Astrocyte of the spinal cord (primary cell): ENCODE data around the gene FIGNL1.

Experiments
- DNase-seq: peaks from one replicate; pipeline ENCODE4 v3.0.0; 2011; ENCODE audit warnings: low read depth, low spot score
- H3K4me3 ChIP-seq: 2 replicates; pipeline ENCODE4 v1.5.1; 2011; ENCODE audit warnings: low read depth, mild to moderate bottlenecking, low read length, moderate library complexity
- CTCF ChIP-seq: IDR thresholded peaks from 2 replicates; pipeline ENCODE4 v1.5.1; 2012; ENCODE audit warnings: low read depth, mild to moderate bottlenecking, low read length, inconsistent platforms
- in situ Hi-C: cut with HindIII; loops from 2 replicates; pipeline ENCODE4 v1.10.0; 2017; ENCODE audit warnings: low sequenced_read_pairs

The FIGNL1 gene

DNA sequence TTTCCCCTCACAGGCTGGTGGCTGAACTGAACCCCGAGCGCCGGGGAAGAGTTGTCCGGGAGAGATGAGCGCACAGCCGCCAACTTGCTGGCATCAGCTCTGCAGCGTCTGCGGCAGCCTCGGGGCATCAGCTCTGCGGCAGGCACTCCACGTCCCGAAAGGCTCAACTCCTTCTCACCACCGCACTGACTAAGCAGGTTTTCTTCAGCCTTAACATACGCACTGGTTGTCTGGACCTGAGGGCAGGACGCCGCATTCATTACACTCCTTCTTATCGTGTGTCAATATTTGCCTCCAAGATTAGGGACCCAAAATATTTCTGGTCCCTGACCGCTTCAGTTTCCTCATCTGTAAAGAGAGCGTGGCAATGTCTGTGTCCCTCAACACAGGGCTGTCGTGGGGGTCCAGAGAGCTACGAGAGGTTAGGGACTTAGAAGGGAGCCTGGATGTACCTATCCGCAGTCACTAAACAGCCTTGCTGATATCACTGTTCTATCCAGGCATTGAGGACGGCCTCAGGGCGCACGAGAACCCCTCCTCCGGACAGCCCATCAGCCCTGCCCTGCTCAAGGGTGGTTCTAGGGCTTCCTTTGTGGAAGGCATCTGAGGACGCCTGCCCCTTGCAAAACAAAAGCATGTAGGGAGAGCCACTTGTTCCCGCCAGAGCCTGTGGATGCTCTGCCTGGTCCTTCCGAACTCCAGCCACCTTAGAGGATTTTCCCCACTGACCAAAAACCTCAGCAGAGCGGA lies 42.8 kb upstream of the FIGNL1 start:
- in situ Hi-C loops, result no loop called here
- H3K4me3 ChIP-seq, result no peak overlapping the region
- no peak for TF ChIP-seq CTCF
- DNase-seq, result no peak

DNA sequence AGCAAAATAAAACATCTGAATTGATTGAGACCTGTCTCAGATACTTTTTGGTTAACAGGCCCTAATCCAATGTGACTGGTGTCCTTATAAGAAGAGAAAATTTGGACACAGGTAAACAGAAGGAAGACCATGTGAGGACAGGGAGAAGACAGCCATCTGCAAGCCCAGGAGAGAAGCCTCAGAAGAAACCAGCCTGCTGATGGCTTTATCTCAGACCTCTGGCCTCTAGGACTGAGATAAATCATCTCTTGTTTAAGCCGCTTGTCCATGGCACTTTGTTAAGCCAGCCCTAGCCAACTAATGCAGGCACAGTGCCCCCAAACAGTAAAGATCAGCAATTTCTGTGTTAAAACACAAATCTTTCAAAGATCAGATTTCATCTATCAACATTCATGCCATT lies 41.8 kb upstream of the FIGNL1 start:
- in situ Hi-C loops, result no loop called here
- H3K4me3 ChIP-seq, result no peak overlapping the region
- no peak for TF ChIP-seq CTCF
- no peak for DNase-seq

DNA sequence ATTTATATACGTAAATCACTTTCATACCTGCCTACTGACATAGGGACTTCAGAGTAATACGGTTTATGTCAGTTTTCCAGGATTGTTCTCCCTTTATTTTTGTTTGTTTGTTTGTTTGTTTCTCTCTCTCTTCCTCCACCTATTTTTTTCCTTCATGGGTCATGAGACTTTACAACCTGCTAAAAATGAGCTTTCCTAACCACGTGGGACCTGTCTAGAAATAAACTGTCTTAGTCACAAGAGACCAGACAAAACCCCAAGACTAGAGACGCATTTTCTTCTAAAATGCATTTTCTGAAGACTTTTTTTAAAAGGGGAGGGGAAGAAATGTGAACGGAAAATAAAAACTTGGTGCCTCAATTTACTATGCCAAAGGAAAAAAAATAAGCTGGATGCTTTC lies 41.1 kb upstream of the FIGNL1 start:
- in situ Hi-C loops, result no loop called here
- DNase-seq, result no peak
- H3K4me3 ChIP-seq, result no peak overlapping the region
- TF ChIP-seq CTCF, result no peak

DNA sequence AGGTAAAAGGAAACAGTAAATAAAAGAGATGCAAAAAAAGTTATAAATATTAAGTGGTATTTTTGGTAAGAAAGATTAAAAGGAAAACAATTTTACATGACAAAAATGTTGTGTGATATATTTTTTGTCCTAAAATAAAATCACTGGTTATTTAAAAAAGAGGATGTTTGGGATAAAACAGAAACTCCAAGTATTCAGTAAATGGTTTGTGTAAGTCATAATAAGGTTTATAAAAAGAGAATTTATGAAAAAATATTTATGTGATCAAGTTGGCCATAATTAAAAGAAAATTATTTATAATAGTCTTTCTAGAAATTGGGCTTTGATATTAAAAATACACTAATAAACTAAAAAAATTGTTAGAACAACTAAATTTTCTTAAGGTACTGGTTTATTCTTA lies 38.2 kb upstream of the FIGNL1 start:
- TF ChIP-seq CTCF, result no peak
- no peak overlapping the region for H3K4me3 ChIP-seq
- no peak for DNase-seq
- in situ Hi-C loops, result no loop called here

DNA sequence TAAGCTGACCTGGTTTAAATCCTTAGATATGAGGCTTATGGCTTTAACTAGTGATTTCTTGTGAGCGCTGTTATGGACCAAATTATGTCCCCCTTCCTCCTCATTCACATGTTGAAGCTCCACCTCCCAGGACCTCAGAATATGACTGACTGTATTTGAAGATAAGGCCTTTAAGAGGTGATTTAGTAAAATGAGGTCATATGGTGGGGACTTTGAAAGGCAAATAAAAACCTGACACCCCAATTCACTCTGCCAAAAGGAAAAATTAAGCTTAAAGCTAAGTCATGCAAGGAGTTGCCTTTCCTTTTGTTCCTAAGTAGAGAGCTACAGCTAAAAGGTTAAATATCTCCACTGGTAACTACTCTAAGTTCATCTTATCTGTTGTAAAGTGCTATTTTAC lies 36.4 kb upstream of the FIGNL1 start:
- TF ChIP-seq CTCF, result no peak
- no peak for DNase-seq
- in situ Hi-C loops, result no loop called here
- no peak overlapping the region for H3K4me3 ChIP-seq

- no peak overlapping the region for H3K4me3 ChIP-seq
- DNase-seq, result no peak
- in situ Hi-C loops, result no loop called here
- no peak for TF ChIP-seq CTCF
Measured at GRCh38 chr7:50481867-50482266, 31.7 kb upstream of the FIGNL1 start.
